PC-9 (cell line): Measurements from ENCODE around the gene ADH5. TPM values are rescaled to one million over a fixed set of nuclear protein-coding genes. Genes with fewer than 3 reads are reported as not detected.

Experiments
- BruUV-seq: library from RNA; stranded (reverse); fragments of 400-500 nt; replicated peaks from 2 replicates; lab custom pipeline; 2021; lab: Mats Ljungman, UMichigan
- CTCF ChIA-PET: fragments of 300-600 bp; sonication (Branson Sonifier 250); formaldehyde crosslinking; loops from one replicate; lab custom pipeline; 2022; ENCODE audit warnings: antibody characterized with exemption; lab: Charles Lee
- POLR2A ChIA-PET: fragments of 300-600 bp; sonication (Branson Sonifier 250); formaldehyde crosslinking; loops from one replicate; lab custom pipeline; 2022; ENCODE audit warnings: antibody characterized with exemption; ENCODE audit not compliant: unreplicated experiment; lab: Charles Lee
- DNase-seq, 2 experiments: peaks; one replicate each; pipeline versions ENCODE4 v3.0.0 to v3.0.0-alpha.2; 2015 to 2022; ENCODE audit warnings: mixed read lengths in 1 of 2
- H2AFZ ChIP-seq: fragments of 200-600 bp; sonication (generic); 2 replicates; pipeline ENCODE4 v1.8.1; 2017; ENCODE audit warnings: antibody characterized with exemption
- H3F3A ChIP-seq: fragments of 200-600 bp; sonication (generic); 2 replicates; pipeline ENCODE4 v1.8.1; 2017; ENCODE audit warnings: antibody characterized with exemption, mild to moderate bottlenecking, low read depth; ENCODE audit not compliant: insufficient read depth
- H3K27ac ChIP-seq: fragments of 200-600 bp; sonication (generic); 2 replicates; pipeline ENCODE4 v1.6.1; 2016; ENCODE audit warnings: mixed run types
- H3K27me3 ChIP-seq: fragments of 200-600 bp; sonication (generic); 2 replicates; pipeline ENCODE4 v1.6.1; 2016; ENCODE audit warnings: low read depth, mixed run types; ENCODE audit not compliant: insufficient read depth
- H3K36me3 ChIP-seq: fragments of 200-600 bp; sonication (generic); 2 replicates; pipeline ENCODE4 v1.6.1; 2016; ENCODE audit warnings: low read depth, mixed run types
- H3K4me1 ChIP-seq: fragments of 200-600 bp; sonication (generic); replicated peaks from 2 replicates; pipeline ENCODE4 v1.6.1; 2016; ENCODE audit warnings: mixed run types; ENCODE audit not compliant: insufficient read depth
- H3K4me2 ChIP-seq: fragments of 200-600 bp; sonication (generic); 2 replicates; pipeline ENCODE4 v1.6.1; 2017; ENCODE audit warnings: mixed run types
- H3K4me3 ChIP-seq: fragments of 200-600 bp; sonication (generic); 2 replicates; pipeline ENCODE4 v1.6.1; 2016; ENCODE audit warnings: mixed run types
- H3K79me2 ChIP-seq: fragments of 200-600 bp; sonication (generic); 2 replicates; pipeline ENCODE4 v1.6.1; 2017; ENCODE audit warnings: low read depth, mixed run types
- H3K9me2 ChIP-seq: fragments of 200-600 bp; sonication (generic); 2 replicates; pipeline ENCODE4 v1.8.1; 2017; ENCODE audit warnings: mild to moderate bottlenecking; ENCODE audit not compliant: insufficient read depth
- H3K9me3 ChIP-seq: fragments of 200-600 bp; sonication (generic); 2 replicates; pipeline ENCODE4 v1.8.1; 2016; ENCODE audit warnings: low read depth; ENCODE audit not compliant: insufficient read depth
- H4K20me1 ChIP-seq: fragments of 200-600 bp; sonication (generic); 2 replicates; pipeline ENCODE4 v1.8.1; 2017; ENCODE audit not compliant: insufficient read depth
- CTCF ChIP-seq: fragments of 200-600 bp; sonication (generic); conservative IDR thresholded peaks from 2 replicates; pipeline ENCODE4 v1.6.1; 2017; ENCODE audit warnings: mixed run types, antibody characterized with exemption, mild to moderate bottlenecking, moderate library complexity
- EZH2 ChIP-seq: fragments of 200-600 bp; sonication (generic); IDR thresholded peaks from 2 replicates; pipeline ENCODE4 v1.8.0; 2017; ENCODE audit warnings: antibody characterized with exemption, low read depth
- intact Hi-C: fragments of 100-400 bp; cut with micrococcal nuclease; formaldehyde crosslinking; loops from one replicate; pipeline ENCODE4 v1.10.0; 2022; ENCODE audit not compliant: unreplicated experiment
- total RNA-seq: library from RNA; stranded (reverse); gene quantifications from 2 replicates; pipeline ENCODE4 v1.2.3, GENCODE V29; 2021

ADH5 gene
- total RNA-seq, 1 experiment from 2014 or later: 94.7 TPM

DNA sequence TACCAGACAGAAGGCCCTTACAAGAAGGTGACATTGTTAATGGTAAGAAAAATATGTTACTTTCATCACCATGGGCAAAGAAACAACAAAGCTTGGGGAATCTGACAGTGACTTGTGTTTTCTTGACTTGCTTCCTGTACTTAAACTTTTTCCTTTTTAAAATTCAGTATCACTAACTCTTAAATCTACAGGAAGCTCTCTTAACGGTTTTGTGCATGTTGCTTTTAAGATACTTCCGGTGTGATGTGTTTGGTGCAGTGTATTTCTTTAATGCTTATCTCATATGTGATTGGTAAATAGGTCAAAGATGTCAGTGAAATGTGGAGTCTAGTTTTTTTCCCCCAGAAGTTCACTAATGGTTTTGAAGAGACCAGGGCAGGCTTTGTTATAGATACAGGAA, 45.2 kb downstream of the ADH5 start:
- H2AFZ ChIP-seq: no peak overlapping the region
- TF ChIP-seq EZH2: no peak
- TF ChIP-seq CTCF: no peak
- H3K4me1 ChIP-seq: no peaks in the 10 kb centered on the region
- ChIA-PET POLR2A (no interaction called here), CTCF (no interaction called here)
- H3K9me2 ChIP-seq: no peaks in the 10 kb centered on the region
- no peak overlapping the region for H3K4me3 ChIP-seq
- no peaks in the 10 kb centered on the region for H3K27me3 ChIP-seq
- H3K9me3 ChIP-seq: no peaks in the 10 kb centered on the region
- no peak overlapping the region for H3K4me2 ChIP-seq
- DNase-seq: no peak
- H3K79me2 ChIP-seq: no peaks in the 10 kb centered on the region
- BruUV-seq: no TSS peak
- H4K20me1 ChIP-seq: no peaks in the 10 kb centered on the region
- H3K27ac ChIP-seq: no peak overlapping the region
- peaks cover 5% of the 10 kb centered on the region; the same call in 1 of the 2 replicates for H3K36me3 ChIP-seq
- H3F3A ChIP-seq: no peaks in the 10 kb centered on the region
- intact Hi-C loops: no loop called here

- H3K4me1 ChIP-seq: no peaks in the 10 kb centered on the region
- no peak for DNase-seq
- TF ChIP-seq EZH2 (no peak), CTCF (no peak)
- intact Hi-C loops: no loop called here
- no peaks in the 10 kb centered on the region for H3K9me3 ChIP-seq
- ChIA-PET CTCF (no interaction called here), POLR2A (no interaction called here)
- H3K27ac ChIP-seq: no peak overlapping the region
- no peak overlapping the region for H2AFZ ChIP-seq
- peaks cover 20% of the 10 kb centered on the region for H3K36me3 ChIP-seq
- H3K9me2 ChIP-seq: no peaks in the 10 kb centered on the region
- H3F3A ChIP-seq: no peaks in the 10 kb centered on the region
- H3K4me2 ChIP-seq: no peak overlapping the region
- no peaks in the 10 kb centered on the region for H4K20me1 ChIP-seq
- BruUV-seq: no TSS peak
- H3K79me2 ChIP-seq: 0 out of 2 replicates have a peak, but pooled peaks cover 4% of the 10 kb centered on the region
- H3K4me3 ChIP-seq: no peak overlapping the region
- no peaks in the 10 kb centered on the region for H3K27me3 ChIP-seq
Observed at GRCh38 chr4:99038213-99038612, 50.4 kb downstream of the ADH5 start.

DNA sequence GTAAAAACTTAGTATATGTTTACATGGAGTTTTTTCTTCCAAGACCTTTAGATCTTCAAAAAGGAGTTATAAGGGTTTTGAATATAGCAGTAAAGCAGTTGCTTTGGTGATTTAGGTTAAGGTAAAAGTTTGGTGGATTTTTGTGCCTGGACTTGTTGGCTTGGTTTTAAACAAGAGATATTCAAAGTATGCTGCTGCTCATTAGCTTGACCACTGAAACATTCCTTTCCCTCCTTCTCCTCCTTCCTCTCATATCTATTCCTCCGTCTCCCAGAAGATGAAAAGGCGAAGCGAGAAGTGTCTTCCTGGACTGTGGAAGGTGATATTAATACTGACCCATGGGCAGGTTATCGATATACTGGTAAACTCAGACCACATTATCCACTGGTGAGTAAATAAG, 54.6 kb downstream of the ADH5 start:
- Histone ChIP-seq H3K27me3 (no peaks in the 10 kb centered on the region), H3K36me3 (peaks cover 19% of the 10 kb centered on the region), H3K4me3 (no peak overlapping the region), H3K9me2 (no peaks in the 10 kb centered on the region), H3K79me2 (peaks cover 18% of the 10 kb centered on the region; the same call in 1 of the 2 replicates), H4K20me1 (no peaks in the 10 kb centered on the region), H3K9me3 (no peaks in the 10 kb centered on the region), H3K27ac (no peak overlapping the region), H3K4me2 (no peak overlapping the region), H3K4me1 (no peaks in the 10 kb centered on the region), H2AFZ (no peak overlapping the region), H3F3A (no peaks in the 10 kb centered on the region; the same call in 1 of the 2 replicates)
- intact Hi-C loops: no loop called here
- ChIA-PET CTCF (no interaction called here), POLR2A (no interaction called here)
- DNase-seq: no peak
- BruUV-seq: no TSS peak
- no peak for TF ChIP-seq CTCF
